ENCODE measurements around the gene SPOP.

Gene SPOP

DNA sequence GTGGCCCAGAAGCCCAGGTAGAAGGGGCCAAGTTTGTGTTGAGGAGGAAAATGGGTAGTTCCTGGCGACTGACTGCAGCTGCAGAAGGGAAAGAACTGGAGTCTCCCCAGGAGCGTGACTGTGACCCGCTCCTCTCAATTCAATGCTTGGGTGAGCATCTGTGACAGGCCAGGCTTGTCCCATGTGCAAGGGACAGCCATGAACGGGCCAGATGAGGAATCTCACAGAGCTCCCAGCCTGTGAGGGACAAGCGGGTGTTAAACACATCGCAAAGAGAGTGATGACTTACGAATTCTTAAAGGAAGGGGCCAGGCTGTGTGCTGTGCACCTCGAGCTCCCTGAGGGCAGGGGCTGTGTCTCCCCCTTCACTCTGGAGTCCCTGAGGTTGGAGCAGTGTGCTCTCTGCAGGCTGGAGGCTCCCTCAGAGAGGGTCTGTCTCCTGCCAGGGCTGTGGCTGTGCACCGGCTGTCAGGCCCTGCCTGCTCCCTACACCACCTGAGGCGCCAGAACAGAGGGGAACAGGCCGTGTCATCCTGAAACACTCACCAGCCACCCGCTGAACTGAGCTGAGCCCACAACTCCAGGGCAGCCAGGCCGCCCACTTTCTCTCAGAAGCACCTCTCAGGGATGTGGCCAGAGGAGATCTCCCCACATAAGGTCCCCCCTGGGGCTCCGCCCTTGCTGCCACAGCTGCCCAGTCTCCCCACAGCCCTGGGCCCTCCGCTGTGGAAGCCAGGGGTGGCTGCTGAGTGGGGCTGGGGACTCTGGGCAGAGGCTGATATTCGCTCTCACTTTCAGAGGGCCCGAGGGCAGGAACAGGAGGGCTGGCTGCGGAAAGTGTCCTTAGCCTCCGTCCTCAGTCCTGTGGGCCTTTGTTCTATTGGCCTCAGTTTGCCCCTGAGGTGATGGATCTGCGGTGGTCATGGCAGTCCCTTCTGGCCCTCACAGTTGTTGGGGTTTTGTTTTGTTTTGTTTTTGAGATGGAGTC, 127.9 kb downstream of the SPOP start:
- Histone ChIP-seq H3K79me2 (ENCODE audit: insufficient read depth, low read depth) (no peaks in the 10 kb centered on the region), H3K4me3 (IDR thresholded peaks at IDR 0.05; ENCODE audit: insufficient read depth, low read depth, low read length) (no peak overlapping the region), H3K36me3 (ENCODE audit: insufficient read depth) (no peaks in the 10 kb centered on the region), H2AFZ (ENCODE audit: low read depth) (no peak overlapping the region), H3K9ac (no peak overlapping the region), H3K27me3 (ENCODE audit: insufficient read depth, low read depth) (peaks cover 5% of the 10 kb centered on the region; the same call in 1 of the 2 replicates), H3K4me2 (no peak overlapping the region), H4K20me1 (ENCODE audit: insufficient read depth) (no peaks in the 10 kb centered on the region), H3K27ac (no peak overlapping the region), H3K4me1 (ENCODE audit: low read depth, poor library complexity, severe bottlenecking) (no peaks in the 10 kb centered on the region)
- TF ChIP-seq, protein P1, sequence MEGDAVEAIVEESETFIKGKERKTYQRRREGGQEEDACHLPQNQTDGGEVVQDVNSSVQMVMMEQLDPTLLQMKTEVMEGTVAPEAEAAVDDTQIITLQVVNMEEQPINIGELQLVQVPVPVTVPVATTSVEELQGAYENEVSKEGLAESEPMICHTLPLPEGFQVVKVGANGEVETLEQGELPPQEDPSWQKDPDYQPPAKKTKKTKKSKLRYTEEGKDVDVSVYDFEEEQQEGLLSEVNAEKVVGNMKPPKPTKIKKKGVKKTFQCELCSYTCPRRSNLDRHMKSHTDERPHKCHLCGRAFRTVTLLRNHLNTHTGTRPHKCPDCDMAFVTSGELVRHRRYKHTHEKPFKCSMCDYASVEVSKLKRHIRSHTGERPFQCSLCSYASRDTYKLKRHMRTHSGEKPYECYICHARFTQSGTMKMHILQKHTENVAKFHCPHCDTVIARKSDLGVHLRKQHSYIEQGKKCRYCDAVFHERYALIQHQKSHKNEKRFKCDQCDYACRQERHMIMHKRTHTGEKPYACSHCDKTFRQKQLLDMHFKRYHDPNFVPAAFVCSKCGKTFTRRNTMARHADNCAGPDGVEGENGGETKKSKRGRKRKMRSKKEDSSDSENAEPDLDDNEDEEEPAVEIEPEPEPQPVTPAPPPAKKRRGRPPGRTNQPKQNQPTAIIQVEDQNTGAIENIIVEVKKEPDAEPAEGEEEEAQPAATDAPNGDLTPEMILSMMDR (conservative IDR thresholded peaks at IDR 0.05; ENCODE audit: low read depth, low read length): no peak

DNA sequence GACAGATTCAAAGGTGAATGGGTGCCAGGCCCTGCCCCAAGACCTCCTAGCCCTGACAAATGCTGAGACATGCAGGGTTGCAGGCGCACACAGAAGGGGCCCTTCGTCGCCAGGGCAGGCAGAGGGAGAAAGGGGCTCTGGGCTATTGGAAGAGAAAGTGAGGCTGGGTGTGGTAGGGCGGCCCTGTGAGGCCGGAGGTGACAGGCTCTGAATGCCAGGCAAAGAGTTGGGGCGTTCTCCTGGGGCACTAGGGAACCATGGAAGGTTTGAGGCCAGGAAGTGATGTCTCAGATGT, 128.6 kb downstream of the SPOP start:
- peaks cover 5% of the 10 kb centered on the region; the same call in 1 of the 2 replicates for H3K27me3 ChIP-seq (ENCODE audit: insufficient read depth, low read depth)
- no peaks in the 10 kb centered on the region for H3K36me3 ChIP-seq (ENCODE audit: insufficient read depth)
- no peak overlapping the region for H3K4me2 ChIP-seq
- no peak overlapping the region for H3K4me3 ChIP-seq (IDR thresholded peaks at IDR 0.05; ENCODE audit: insufficient read depth, low read depth, low read length)
- no peaks in the 10 kb centered on the region for H3K4me1 ChIP-seq (ENCODE audit: low read depth, poor library complexity, severe bottlenecking)
- TF ChIP-seq, protein P1 (conservative IDR thresholded peaks at IDR 0.05; ENCODE audit: low read depth, low read length): no peak
- H4K20me1 ChIP-seq (ENCODE audit: insufficient read depth): no peaks in the 10 kb centered on the region
- no peak overlapping the region for H2AFZ ChIP-seq (ENCODE audit: low read depth)
- no peaks in the 10 kb centered on the region for H3K79me2 ChIP-seq (ENCODE audit: insufficient read depth, low read depth)
- H3K27ac ChIP-seq: no peak overlapping the region
- H3K9ac ChIP-seq: no peak overlapping the region

Data from KMS-11 (cell line).